ENCODE measurements around the gene PRKAB2.
"Not testable (repeated sequence)": the region's sequence is repeated elsewhere in the genome, so short reads cannot be mapped to it uniquely, and the experiment has no call there.

Gene PRKAB2

DNA sequence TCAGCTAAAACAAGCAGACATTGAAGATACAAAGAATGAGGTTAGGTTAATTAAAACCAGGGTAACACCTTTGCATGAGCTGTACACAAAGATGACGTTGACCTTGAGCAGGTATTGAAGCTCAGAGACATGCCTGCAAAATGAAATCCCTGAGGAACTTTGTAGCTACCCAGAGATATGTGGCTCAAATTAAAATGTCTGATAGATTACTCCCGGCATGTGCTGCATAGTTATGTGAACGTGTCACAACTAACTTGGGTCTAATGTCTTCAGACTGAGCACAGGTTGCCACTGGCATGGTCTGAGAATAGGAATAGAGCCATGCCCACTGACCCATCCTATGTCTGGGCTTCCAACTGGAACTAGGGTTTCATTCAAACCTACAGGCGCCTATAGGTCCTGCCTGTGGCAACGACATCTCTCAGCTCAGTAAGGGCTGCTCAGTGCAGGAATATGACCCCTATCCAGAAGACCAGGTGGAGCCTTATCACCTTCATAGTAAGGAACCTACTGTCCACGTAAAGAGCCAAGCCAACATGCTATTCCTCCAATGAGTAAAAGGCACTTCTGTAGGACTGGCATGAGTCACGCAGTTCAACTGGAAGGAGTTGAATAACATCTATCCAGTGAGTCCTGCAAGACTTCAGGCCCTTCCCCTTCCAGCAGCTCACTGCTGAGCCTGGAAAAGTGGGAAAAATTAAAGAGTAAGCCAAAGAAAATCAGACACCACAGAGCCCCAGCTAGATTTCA, 60.7 kb downstream of the PRKAB2 start:
- FAIRE-seq = no peak

DNA sequence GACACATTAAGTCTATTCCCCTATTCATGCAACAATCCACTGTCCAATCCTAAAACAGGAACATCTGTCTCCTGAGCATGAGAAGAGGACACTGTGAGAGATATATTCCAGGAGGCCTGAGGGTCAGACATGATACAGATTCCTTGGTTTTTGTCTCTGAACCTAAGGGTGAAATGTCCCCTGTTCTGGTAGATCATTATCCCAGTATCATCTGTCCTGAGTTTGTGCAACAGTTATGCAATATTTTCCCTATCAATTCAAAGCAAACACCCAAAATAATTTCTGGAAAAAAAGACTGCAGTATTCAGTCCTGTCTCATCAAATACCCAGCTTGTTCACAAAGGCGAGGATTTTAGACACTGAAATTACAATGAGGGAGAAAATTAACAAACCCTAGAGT, 61.4 kb downstream of the PRKAB2 start:
- FAIRE-seq = no peak
- no peak for DNase-seq (ENCODE audit: insufficient read length, low spot score)

More for the DNA sequence above, 60.7 kb downstream of the PRKAB2 start:
- no peak for DNase-seq (ENCODE audit: insufficient read length, low spot score)

DNA sequence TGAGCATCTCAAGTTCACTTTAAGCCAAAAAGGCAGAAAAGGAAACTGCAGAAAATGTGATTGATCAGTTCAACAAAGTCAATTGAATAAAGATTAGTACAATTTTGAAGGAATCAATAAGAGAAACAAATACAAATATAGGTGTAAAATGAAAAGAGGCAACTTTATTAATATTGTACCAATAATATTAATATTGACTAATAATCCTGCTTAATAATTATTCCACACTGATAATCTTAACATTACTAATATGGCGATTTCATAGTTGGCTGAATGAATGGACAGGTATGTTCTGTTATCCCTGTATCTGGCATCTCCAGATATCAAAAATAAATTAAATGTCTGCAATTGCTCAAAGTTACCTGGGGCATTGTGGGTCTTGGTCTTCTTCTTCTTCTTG, 61.8 kb downstream of the PRKAB2 start:
- DNase-seq (ENCODE audit: insufficient read length, low spot score) = no peak
- FAIRE-seq = no peak

DNA sequence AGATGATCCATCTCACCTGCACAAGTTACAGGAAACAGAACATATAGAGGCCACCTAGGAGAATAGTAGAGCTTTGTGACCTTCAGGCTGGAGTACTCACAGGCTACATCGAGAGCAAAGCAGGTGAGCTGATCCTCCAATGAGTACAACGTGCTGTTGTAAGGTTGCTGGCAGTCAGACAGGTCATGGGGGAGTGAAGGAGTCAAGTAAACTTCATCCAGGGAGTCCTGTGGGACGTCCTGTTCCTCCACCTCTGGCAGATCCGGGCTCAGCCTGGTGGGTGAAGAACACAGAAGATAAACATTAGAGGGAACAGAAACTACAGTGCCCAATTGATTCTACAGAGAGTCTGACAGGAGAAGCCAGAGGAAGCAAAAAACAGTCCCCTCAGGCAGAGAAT, 62.5 kb downstream of the PRKAB2 start:
- no peak for DNase-seq (ENCODE audit: insufficient read length, low spot score)
- FAIRE-seq = no peak

DNA sequence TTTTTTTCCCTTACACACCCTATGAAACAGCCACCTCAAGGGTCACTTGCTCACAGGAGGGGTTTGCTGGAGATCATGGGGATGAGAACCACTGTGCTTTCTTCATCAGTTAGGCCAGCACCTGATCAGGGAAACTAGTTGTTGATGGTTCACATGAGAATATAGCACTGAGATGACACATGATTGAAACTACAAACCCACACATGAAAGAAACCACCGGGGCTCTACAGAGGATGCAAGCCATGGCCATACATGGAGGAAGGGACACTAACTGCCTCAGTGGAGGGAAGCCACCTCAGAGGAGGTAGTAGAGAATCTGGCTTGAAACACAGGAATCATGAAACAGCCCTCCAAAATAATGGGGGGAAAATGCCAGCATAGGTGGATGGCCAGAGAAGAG, 63.2 kb downstream of the PRKAB2 start:
- FAIRE-seq (no peak), DNase-seq (ENCODE audit: insufficient read length, low spot score) (no peak)

DNA sequence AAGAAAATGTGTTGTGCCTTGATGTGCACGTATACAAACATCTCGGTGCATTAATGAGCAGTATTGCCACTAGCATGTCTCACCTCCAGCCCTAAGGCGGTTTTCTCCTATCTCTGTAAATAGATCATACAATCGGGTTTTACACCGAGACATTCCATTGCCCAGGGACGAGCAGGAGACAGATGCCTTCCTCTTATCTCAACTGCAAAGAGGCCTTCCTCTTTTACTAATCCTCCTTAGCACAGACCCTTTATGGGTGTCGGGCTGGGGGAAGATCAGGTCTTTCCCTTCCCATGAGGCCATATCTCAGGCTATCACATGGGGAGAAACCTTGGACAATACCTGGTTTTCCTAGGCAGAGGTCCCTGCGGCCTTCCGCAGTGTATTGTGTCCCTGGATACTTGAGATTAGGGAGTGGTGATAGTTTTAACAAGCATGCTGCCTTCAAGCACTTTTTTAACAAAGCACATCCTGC, 65.8 kb downstream of the PRKAB2 start:
- not testable (repeated sequence) for FAIRE-seq; DNase-seq (ENCODE audit: insufficient read length, low spot score)

DNA sequence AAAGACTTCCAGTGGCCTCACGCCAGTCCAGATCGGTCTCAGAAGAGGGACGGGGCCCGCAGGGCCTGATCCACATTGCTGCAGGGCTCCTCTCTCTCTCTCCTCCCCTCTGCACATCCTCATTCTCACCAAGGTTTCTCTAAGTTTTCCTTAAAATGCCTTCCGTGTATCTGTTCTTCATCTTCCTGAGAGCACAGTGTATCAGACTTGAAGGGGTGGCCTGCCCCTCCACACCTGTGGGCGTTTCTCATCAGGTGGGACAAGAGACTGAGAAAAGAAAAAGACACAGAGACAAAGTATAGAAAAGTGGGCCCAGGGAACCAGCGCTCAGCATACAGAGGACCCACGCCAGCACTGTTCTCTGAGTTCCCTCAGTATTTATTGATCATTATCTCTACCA, 66.4 kb downstream of the PRKAB2 start:
- FAIRE-seq (no peak), DNase-seq (ENCODE audit: insufficient read length, low spot score) (no peak)

Data from GM19239 (cell line).